CD4-positive, alpha-beta T cell (primary cell): ENCODE measurements around the gene CDH8. TPM values are rescaled to one million over a fixed set of nuclear protein-coding genes. Genes with fewer than 3 reads are reported as not detected.
"Not testable (repeated sequence)": the region's sequence is repeated elsewhere in the genome, so short reads cannot be mapped to it uniquely, and the experiment has no call there.

Experiments
- ATAC-seq: fragments of 200-7000 bp; cut with Tn5 transposase; one replicate; pipeline ENCODE4 v1.10.0; 2022; ENCODE audit warnings: mild to moderate bottlenecking; ENCODE audit not compliant: poor library complexity
- CTCF ChIA-PET: fragments of 350-600 bp; sonication (Branson Sonifier 250); formaldehyde crosslinking; loops from one replicate; lab custom pipeline; 2021; ENCODE audit warnings: antibody characterized with exemption, inconsistent platforms; lab: Charles Lee
- POLR2A ChIA-PET: fragments of 350-600 bp; sonication (Branson Sonifier 250); formaldehyde crosslinking; loops from one replicate; lab custom pipeline; 2021; ENCODE audit warnings: antibody characterized with exemption, inconsistent platforms; lab: Charles Lee
- DNase-seq, 14 experiments: peaks; one replicate each; pipeline ENCODE4 v3.0.0-alpha.2; 2013 to 2020; ENCODE audit warnings: mixed read lengths in 2 of 14
- H3K27ac ChIP-seq, 2 donors: one replicate each; pipeline versions ENCODE4 v1.5.1 to v1.7.0; 2013; ENCODE audit warnings: low read length in 2 of 2, low read depth in 1 of 2, mild to moderate bottlenecking in 1 of 2
- H3K27me3 ChIP-seq, 2 experiments: 1 replicate in 1 of 2; 2 replicates in 1 of 2; pipeline versions ENCODE4 v1.6.1 to v1.7.0; 2013; ENCODE audit warnings: low read length in 2 of 2, control low read depth in 1 of 2, mild to moderate bottlenecking in 1 of 2, moderate library complexity in 1 of 2; ENCODE audit not compliant: insufficient read depth in 2 of 2, control insufficient read depth in 1 of 2
- H3K36me3 ChIP-seq: one replicate; pipeline ENCODE4 v1.6.1; 2013; ENCODE audit warnings: low read length, control low read depth; ENCODE audit not compliant: insufficient read depth
- H3K4me1 ChIP-seq: one replicate; pipeline ENCODE4 v1.6.1; 2013; ENCODE audit warnings: low read length, control low read depth; ENCODE audit not compliant: insufficient read depth
- H3K4me3 ChIP-seq: one replicate; pipeline ENCODE4 v1.5.1; 2013; ENCODE audit warnings: mild to moderate bottlenecking, low read length, moderate library complexity
- H3K9me3 ChIP-seq, 2 experiments: 1 replicate in 1 of 2; 2 replicates in 1 of 2; pipeline versions ENCODE4 v1.6.1 to v1.7.0; 2013; ENCODE audit warnings: low read length in 2 of 2, mild to moderate bottlenecking in 2 of 2, control low read depth in 1 of 2, moderate library complexity in 1 of 2; ENCODE audit not compliant: control insufficient read depth in 1 of 2, insufficient read depth in 1 of 2
- H3K27ac Mint-ChIP-seq: one replicate; pipeline ENCODE4 v1.8.0; 2020; ENCODE audit warnings: mixed read lengths
- H3K27me3 Mint-ChIP-seq: one replicate; pipeline ENCODE4 v1.8.0; 2021; ENCODE audit warnings: mixed read lengths
- H3K36me3 Mint-ChIP-seq: one replicate; pipeline ENCODE4 v1.8.0; 2021; ENCODE audit warnings: low read depth, mixed read lengths
- H3K4me1 Mint-ChIP-seq: one replicate; pipeline ENCODE4 v1.8.0; 2021; ENCODE audit warnings: low read depth, mixed read lengths
- H3K4me3 Mint-ChIP-seq: one replicate; pipeline ENCODE4 v1.8.0; 2020; ENCODE audit warnings: mild to moderate bottlenecking, mixed read lengths
- H3K9me3 Mint-ChIP-seq: one replicate; pipeline ENCODE4 v1.8.0; 2020; ENCODE audit warnings: mixed read lengths
- intact Hi-C, 2 experiments: fragments of 100-400 bp; cut with DNase I in 1 of 2; cut with micrococcal nuclease in 1 of 2; formaldehyde crosslinking; loops; one replicate each; pipeline versions ENCODE4 v1.15.1 to v1.9.0; 2023 to 2025; cut with DNase I, micrococcal nuclease
- total RNA-seq, 174 experiments: library from RNA in 2 of 174; stranded (reverse) in 2 of 174; gene quantifications; one replicate each; pipeline ENCODE4 v1.2.3 and lab custom pipeline; 2021 to 2026
- TF ChIP-seq, protein P1 (sequence below): fragments of 200-600 bp; IDR thresholded peaks from one replicate; pipeline ENCODE4 v1.8.0; 2022; ENCODE audit warnings: antibody characterized with exemption, mild to moderate bottlenecking

CDH8 gene
- total RNA-seq, 2 experiments from 2014 or later = not detected

DNA sequence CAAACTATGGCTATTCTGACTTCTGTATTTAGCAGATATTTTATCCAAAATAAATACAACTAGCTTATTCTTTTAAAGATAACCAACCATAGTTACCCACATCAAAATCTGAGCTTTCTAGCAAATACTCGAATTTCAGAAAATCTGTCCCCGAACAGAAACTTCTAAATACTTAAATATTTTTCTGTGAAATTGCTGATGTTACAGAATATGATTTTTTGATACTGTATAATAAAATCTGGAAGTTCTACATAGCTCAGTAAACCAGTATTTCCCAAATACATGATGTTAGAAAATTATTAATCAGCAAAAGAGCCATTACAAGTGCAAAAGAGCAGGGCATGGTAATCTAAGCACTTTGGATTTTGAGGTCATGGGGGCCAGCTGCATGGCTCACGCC, 114.9 kb downstream of the CDH8 start:
- Histone ChIP-seq H3K4me1 (no peaks in the 10 kb centered on the region), H3K4me3 (no peak overlapping the region), H3K27ac (no peak overlapping the region), H3K27me3 (no peaks in the 10 kb centered on the region), H3K9me3 (peaks cover 0 to under 1% of the 10 kb centered on the region in 2 experiments), H3K36me3 (no peaks in the 10 kb centered on the region)
- H3K36me3 Mint-ChIP-seq = no peaks in the 10 kb centered on the region
- peaks cover 7% of the 10 kb centered on the region for H3K9me3 Mint-ChIP-seq
- ATAC-seq (no peak), DNase-seq (no peak)
- ChIA-PET POLR2A (no interaction called here), CTCF (no interaction called here)
- no peak overlapping the region for H3K27ac Mint-ChIP-seq
- no peaks in the 10 kb centered on the region for H3K4me1 Mint-ChIP-seq
- TF ChIP-seq, protein P1, sequence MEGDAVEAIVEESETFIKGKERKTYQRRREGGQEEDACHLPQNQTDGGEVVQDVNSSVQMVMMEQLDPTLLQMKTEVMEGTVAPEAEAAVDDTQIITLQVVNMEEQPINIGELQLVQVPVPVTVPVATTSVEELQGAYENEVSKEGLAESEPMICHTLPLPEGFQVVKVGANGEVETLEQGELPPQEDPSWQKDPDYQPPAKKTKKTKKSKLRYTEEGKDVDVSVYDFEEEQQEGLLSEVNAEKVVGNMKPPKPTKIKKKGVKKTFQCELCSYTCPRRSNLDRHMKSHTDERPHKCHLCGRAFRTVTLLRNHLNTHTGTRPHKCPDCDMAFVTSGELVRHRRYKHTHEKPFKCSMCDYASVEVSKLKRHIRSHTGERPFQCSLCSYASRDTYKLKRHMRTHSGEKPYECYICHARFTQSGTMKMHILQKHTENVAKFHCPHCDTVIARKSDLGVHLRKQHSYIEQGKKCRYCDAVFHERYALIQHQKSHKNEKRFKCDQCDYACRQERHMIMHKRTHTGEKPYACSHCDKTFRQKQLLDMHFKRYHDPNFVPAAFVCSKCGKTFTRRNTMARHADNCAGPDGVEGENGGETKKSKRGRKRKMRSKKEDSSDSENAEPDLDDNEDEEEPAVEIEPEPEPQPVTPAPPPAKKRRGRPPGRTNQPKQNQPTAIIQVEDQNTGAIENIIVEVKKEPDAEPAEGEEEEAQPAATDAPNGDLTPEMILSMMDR = no peak
- H3K4me3 Mint-ChIP-seq = no peak overlapping the region
- intact Hi-C loops = no loop called here
- no peaks in the 10 kb centered on the region for H3K27me3 Mint-ChIP-seq

DNA sequence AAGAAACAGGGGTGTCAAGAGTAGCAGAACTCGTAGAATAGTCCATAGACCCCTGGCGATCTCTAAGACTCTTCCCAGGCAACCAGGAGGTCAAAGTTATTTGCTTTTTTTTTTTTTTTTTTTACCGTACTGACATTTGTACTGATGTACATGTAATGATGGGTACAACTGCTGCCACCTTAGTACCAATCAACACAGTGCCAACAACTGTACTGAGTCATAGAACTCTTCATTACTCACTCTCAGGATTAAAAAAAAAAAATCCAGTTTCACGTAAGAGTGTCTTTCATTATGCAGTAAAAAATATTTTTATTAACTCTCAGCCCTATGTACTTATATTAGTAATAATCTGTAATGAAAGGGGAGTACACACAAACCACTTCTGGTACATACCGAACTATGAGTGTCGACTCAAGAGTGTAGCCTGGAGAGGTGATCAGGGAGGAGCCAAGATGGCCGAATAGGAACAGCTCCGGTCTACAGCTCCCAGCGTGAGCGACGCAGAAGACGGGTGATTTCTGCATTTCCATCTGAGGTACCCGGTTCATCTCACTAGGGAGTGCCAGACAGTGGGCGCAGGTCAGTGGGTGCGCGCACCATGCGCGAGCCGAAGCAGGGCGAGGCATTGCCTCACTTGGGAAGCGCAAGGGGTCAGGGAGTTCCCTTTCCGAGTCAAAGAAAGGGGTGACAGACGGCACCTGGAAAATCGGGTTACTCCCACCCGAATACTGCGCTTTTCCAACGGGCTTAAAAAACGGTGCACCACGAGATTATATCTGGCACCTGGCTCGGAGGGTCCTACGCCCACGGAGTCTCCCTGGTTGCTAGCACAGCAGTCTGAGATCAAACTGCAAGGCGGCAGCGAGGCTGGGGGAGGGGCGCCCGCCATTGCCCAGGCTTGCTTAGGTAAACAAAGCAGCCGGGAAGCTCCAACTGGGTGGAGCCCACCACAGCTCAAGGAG, 118.1 kb downstream of the CDH8 start:
- H3K27me3 ChIP-seq, H3K36me3 Mint-ChIP-seq, H3K27me3 Mint-ChIP-seq, POLR2A ChIA-PET, DNase-seq, H3K36me3 ChIP-seq, H3K27ac Mint-ChIP-seq, H3K9me3 Mint-ChIP-seq, CTCF ChIA-PET, H3K4me1 ChIP-seq, H3K27ac ChIP-seq, intact Hi-C loops, H3K4me3 ChIP-seq, H3K9me3 ChIP-seq, H3K4me3 Mint-ChIP-seq, ATAC-seq, H3K4me1 Mint-ChIP-seq: not testable (repeated sequence)

DNA sequence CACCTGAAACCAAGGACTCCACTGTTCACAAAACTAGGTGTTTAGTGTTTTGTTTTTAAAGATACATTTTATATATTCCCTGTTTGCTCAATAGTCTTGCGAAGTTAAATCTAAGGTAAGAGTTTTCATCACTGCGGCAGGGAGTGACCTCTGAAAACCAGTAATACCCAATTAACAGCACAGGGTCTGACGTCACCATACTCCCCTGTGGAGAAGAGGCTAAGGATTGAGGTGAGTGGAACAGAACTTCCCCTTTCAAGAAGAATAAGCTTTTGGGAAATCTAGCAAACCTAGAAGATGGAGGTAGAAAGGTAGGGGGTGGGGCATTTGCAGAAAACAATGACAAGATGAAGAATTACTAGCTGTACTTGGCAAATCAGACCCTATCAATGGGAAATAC, 120.7 kb downstream of the CDH8 start:
- no peak overlapping the region for H3K27ac Mint-ChIP-seq
- H3K36me3 Mint-ChIP-seq = no peaks in the 10 kb centered on the region
- ATAC-seq (no peak), DNase-seq (no peak)
- H3K27me3 ChIP-seq = no peaks in the 10 kb centered on the region
- H3K4me1 ChIP-seq = no peaks in the 10 kb centered on the region
- H3K4me3 ChIP-seq = no peak overlapping the region
- H3K4me3 Mint-ChIP-seq = no peak overlapping the region
- H3K9me3 ChIP-seq = peaks cover 4 to 5% of the 10 kb centered on the region in 2 experiments
- peaks cover 10% of the 10 kb centered on the region for H3K9me3 Mint-ChIP-seq
- intact Hi-C loops = no loop called here
- POLR2A ChIA-PET = no interaction called here
- CTCF ChIA-PET = no interaction called here
- TF ChIP-seq, protein P1 = no peak
- no peaks in the 10 kb centered on the region for H3K27me3 Mint-ChIP-seq
- no peak overlapping the region for H3K27ac ChIP-seq
- no peaks in the 10 kb centered on the region for H3K4me1 Mint-ChIP-seq
- no peaks in the 10 kb centered on the region for H3K36me3 ChIP-seq
